Loucy (cell line): ENCODE data around the gene AUP1.

Source experiments
- H2AFZ ChIP-seq: fragments of 200-600 bp; sonication (generic); 2 replicates; pipeline ENCODE4 v1.6.0; 2016; ENCODE audit warnings: antibody characterized with exemption, mild to moderate bottlenecking, low read length, moderate library complexity
- H3F3A ChIP-seq: fragments of 200-600 bp; 2 replicates; pipeline ENCODE4 v1.6.0; 2016; ENCODE audit warnings: antibody characterized with exemption, low read depth, mild to moderate bottlenecking
- H3K27me3 ChIP-seq: fragments of 200-600 bp; sonication (generic); 2 replicates; pipeline ENCODE4 v1.6.1; 2014; ENCODE audit warnings: low read length, mild to moderate bottlenecking; ENCODE audit not compliant: insufficient read depth, poor library complexity, severe bottlenecking
- H3K36me3 ChIP-seq: fragments of 200-600 bp; sonication (generic); 2 replicates; pipeline ENCODE4 v1.6.1; 2016; ENCODE audit warnings: low read length; ENCODE audit not compliant: insufficient read depth
- H3K4me1 ChIP-seq: fragments of 200-600 bp; sonication (generic); 2 replicates; pipeline ENCODE4 v1.5.1; 2014; ENCODE audit warnings: low read length, mild to moderate bottlenecking; ENCODE audit not compliant: insufficient read depth, poor library complexity, severe bottlenecking
- H3K4me2 ChIP-seq: fragments of 200-600 bp; sonication (generic); 2 replicates; pipeline ENCODE4 v1.6.0; 2014; ENCODE audit warnings: antibody characterized with exemption, low read length, low read depth, mild to moderate bottlenecking; ENCODE audit not compliant: poor library complexity, severe bottlenecking
- H3K4me3 ChIP-seq: fragments of 200-600 bp; sonication (generic); 2 replicates; pipeline ENCODE4 v1.5.1; 2014; ENCODE audit warnings: low read length, mild to moderate bottlenecking, mixed read lengths; ENCODE audit not compliant: poor library complexity, severe bottlenecking
- H3K79me2 ChIP-seq: fragments of 200-600 bp; sonication (generic); 2 replicates; pipeline ENCODE4 v1.6.1; 2014; ENCODE audit warnings: low read length; ENCODE audit not compliant: insufficient read depth
- H3K9ac ChIP-seq: fragments of 200-600 bp; sonication (generic); 2 replicates; pipeline ENCODE4 v1.6.0; 2014; ENCODE audit warnings: mild to moderate bottlenecking, low read depth, low read length, moderate library complexity; ENCODE audit not compliant: poor library complexity, severe bottlenecking
- H3K9me2 ChIP-seq: fragments of 200-600 bp; sonication (generic); replicated peaks from 2 replicates; pipeline ENCODE4 v1.6.1; 2016; ENCODE audit warnings: low read depth, low read length, mixed read lengths
- H3K9me3 ChIP-seq: fragments of 200-600 bp; sonication (generic); 2 replicates; pipeline ENCODE4 v1.6.1; 2014; ENCODE audit warnings: mild to moderate bottlenecking, antibody characterized with exemption, low read length, low read depth; ENCODE audit not compliant: insufficient read depth
- H4K20me1 ChIP-seq: fragments of 200-600 bp; sonication (generic); 2 replicates; pipeline ENCODE4 v1.6.0; 2014; ENCODE audit warnings: antibody characterized with exemption, low read length, mild to moderate bottlenecking; ENCODE audit not compliant: insufficient read depth, poor library complexity, severe bottlenecking
- EZH2phosphoT487 ChIP-seq: fragments of 200-600 bp; IDR thresholded peaks from 2 replicates; pipeline ENCODE4 v1.6.1; 2018; ENCODE audit warnings: antibody characterized with exemption, mild to moderate bottlenecking, moderate library complexity, borderline replicate concordance
- TF ChIP-seq, protein P1 (sequence below): fragments of 200-600 bp; sonication (generic); conservative IDR thresholded peaks from 2 replicates; pipeline ENCODE4 v1.5.1; 2014; ENCODE audit warnings: mild to moderate bottlenecking, antibody characterized with exemption, low read length

AUP1 gene

GRCh38 chr2:74569686-74570085 lies 40.2 kb upstream of the AUP1 start:
- H2AFZ ChIP-seq = no peak overlapping the region
- no peak overlapping the region for H3K4me3 ChIP-seq
- peaks cover 16% of the 10 kb centered on the region for H3K4me1 ChIP-seq
- TF ChIP-seq, protein P1, sequence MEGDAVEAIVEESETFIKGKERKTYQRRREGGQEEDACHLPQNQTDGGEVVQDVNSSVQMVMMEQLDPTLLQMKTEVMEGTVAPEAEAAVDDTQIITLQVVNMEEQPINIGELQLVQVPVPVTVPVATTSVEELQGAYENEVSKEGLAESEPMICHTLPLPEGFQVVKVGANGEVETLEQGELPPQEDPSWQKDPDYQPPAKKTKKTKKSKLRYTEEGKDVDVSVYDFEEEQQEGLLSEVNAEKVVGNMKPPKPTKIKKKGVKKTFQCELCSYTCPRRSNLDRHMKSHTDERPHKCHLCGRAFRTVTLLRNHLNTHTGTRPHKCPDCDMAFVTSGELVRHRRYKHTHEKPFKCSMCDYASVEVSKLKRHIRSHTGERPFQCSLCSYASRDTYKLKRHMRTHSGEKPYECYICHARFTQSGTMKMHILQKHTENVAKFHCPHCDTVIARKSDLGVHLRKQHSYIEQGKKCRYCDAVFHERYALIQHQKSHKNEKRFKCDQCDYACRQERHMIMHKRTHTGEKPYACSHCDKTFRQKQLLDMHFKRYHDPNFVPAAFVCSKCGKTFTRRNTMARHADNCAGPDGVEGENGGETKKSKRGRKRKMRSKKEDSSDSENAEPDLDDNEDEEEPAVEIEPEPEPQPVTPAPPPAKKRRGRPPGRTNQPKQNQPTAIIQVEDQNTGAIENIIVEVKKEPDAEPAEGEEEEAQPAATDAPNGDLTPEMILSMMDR = no peak
- TF ChIP-seq EZH2phosphoT487 = no peak
- peaks cover 7% of the 10 kb centered on the region; the same call in 1 of the 2 replicates for H3F3A ChIP-seq
- no peaks in the 10 kb centered on the region for H4K20me1 ChIP-seq
- H3K4me2 ChIP-seq = no peak overlapping the region
- no peaks in the 10 kb centered on the region for H3K79me2 ChIP-seq
- H3K9me3 ChIP-seq = no peaks in the 10 kb centered on the region
- H3K9ac ChIP-seq = no peak overlapping the region
- no peaks in the 10 kb centered on the region for H3K27me3 ChIP-seq
- no peaks in the 10 kb centered on the region for H3K9me2 ChIP-seq
- no peaks in the 10 kb centered on the region for H3K36me3 ChIP-seq

GRCh38 chr2:74567881-74568280 lies 38.4 kb upstream of the AUP1 start:
- H3K9me2 ChIP-seq = no peaks in the 10 kb centered on the region
- H4K20me1 ChIP-seq = no peaks in the 10 kb centered on the region
- no peak overlapping the region for H3K9ac ChIP-seq
- no peak overlapping the region for H3K4me3 ChIP-seq
- H3K4me2 ChIP-seq = no peak overlapping the region
- no peak for TF ChIP-seq EZH2phosphoT487
- TF ChIP-seq, protein P1 = no peak
- no peaks in the 10 kb centered on the region for H3F3A ChIP-seq
- no peaks in the 10 kb centered on the region for H3K79me2 ChIP-seq
- H3K36me3 ChIP-seq = no peaks in the 10 kb centered on the region
- H2AFZ ChIP-seq = no peak overlapping the region
- no peaks in the 10 kb centered on the region for H3K27me3 ChIP-seq
- H3K4me1 ChIP-seq = peaks cover 3% of the 10 kb centered on the region
- H3K9me3 ChIP-seq = no peaks in the 10 kb centered on the region

GRCh38 chr2:74566754-74567085 lies 37.2 kb upstream of the AUP1 start:
- no peaks in the 10 kb centered on the region for H4K20me1 ChIP-seq
- H3K4me3 ChIP-seq = no peak overlapping the region
- no peaks in the 10 kb centered on the region for H3K79me2 ChIP-seq
- no peaks in the 10 kb centered on the region for H3K27me3 ChIP-seq
- H3K9ac ChIP-seq = no peak overlapping the region
- H3K36me3 ChIP-seq = no peaks in the 10 kb centered on the region
- no peak overlapping the region for H2AFZ ChIP-seq
- H3K4me2 ChIP-seq = no peak overlapping the region
- H3F3A ChIP-seq = no peaks in the 10 kb centered on the region
- H3K9me2 ChIP-seq = no peaks in the 10 kb centered on the region
- no peaks in the 10 kb centered on the region for H3K9me3 ChIP-seq
- TF ChIP-seq, protein P1 = no peak
- no peak for TF ChIP-seq EZH2phosphoT487
- H3K4me1 ChIP-seq = peaks cover 12% of the 10 kb centered on the region
